A673 (cell line): Measurements from ENCODE around the gene ACCS. TPM values are rescaled to one million over a fixed set of nuclear protein-coding genes. Genes with fewer than 3 reads are reported as not detected.
A peak's percentile ranks its signal among the peaks of the same experiment; 100 is the strongest.

Source experiments
- BruUV-seq: library from RNA; stranded (reverse); fragments of 400-500 nt; replicated peaks from 2 replicates; lab custom pipeline; 2021; lab: Mats Ljungman, UMichigan
- CTCF ChIA-PET: fragments of 300-600 bp; sonication (Branson Sonifier 250); formaldehyde crosslinking; loops from one replicate; lab custom pipeline; 2022; ENCODE audit warnings: antibody characterized with exemption; lab: Charles Lee
- POLR2A ChIA-PET: fragments of 300-600 bp; sonication (Branson Sonifier 250); formaldehyde crosslinking; loops from one replicate; lab custom pipeline; 2022; ENCODE audit warnings: antibody characterized with exemption; ENCODE audit not compliant: low non-redundant PET; lab: Charles Lee
- DNase-seq: peaks from one replicate; pipeline ENCODE4 v3.0.0-alpha.2; 2015; ENCODE audit warnings: low spot score
- H3K27ac ChIP-seq: fragments of 200-600 bp; sonication (generic); 2 replicates; pipeline ENCODE4 v1.5.1; 2016; ENCODE audit warnings: mixed run types, low read depth, mild to moderate bottlenecking, mixed read lengths, antibody characterized with exemption, low read length; ENCODE audit not compliant: poor library complexity, severe bottlenecking
- H3K27me3 ChIP-seq: fragments of 200-600 bp; sonication (generic); replicated peaks from 2 replicates; pipeline ENCODE4 v1.6.1; 2017; ENCODE audit warnings: mixed run types, low read depth, mild to moderate bottlenecking, mixed read lengths, antibody characterized with exemption, low read length; ENCODE audit not compliant: insufficient read depth, poor library complexity
- H3K36me3 ChIP-seq: fragments of 200-600 bp; sonication (generic); 2 replicates; pipeline ENCODE4 v1.6.1; 2016; ENCODE audit warnings: mixed run types, mild to moderate bottlenecking, mixed read lengths, antibody characterized with exemption, low read length; ENCODE audit not compliant: insufficient read depth, poor library complexity, severe bottlenecking
- H3K4me1 ChIP-seq: fragments of 200-600 bp; sonication (generic); 2 replicates; pipeline ENCODE4 v1.6.1; 2017; ENCODE audit warnings: mixed run types, mild to moderate bottlenecking, mixed read lengths, antibody characterized with exemption, low read length; ENCODE audit not compliant: insufficient read depth, poor library complexity, severe bottlenecking
- H3K4me3 ChIP-seq: fragments of 200-600 bp; sonication (generic); 2 replicates; pipeline ENCODE4 v1.5.1; 2016; ENCODE audit warnings: low read depth, mixed run types, mild to moderate bottlenecking, mixed read lengths, low read length; ENCODE audit not compliant: poor library complexity, severe bottlenecking
- H3K9me3 ChIP-seq: fragments of 200-600 bp; sonication (generic); 2 replicates; pipeline ENCODE4 v1.6.1; 2016; ENCODE audit warnings: mixed run types, low read depth, mild to moderate bottlenecking, mixed read lengths, antibody characterized with exemption, low read length; ENCODE audit not compliant: poor library complexity, severe bottlenecking
- CTCF ChIP-seq: fragments of 300-800, 200-600 bp; sonication (generic); conservative IDR thresholded peaks from 2 replicates; pipeline ENCODE4 v1.5.1; 2017; ENCODE audit warnings: low read depth, mild to moderate bottlenecking, antibody characterized with exemption, low read length, moderate library complexity, mixed read lengths
- EZH2 ChIP-seq: fragments of 200-600 bp; sonication (generic); IDR thresholded peaks from 2 replicates; pipeline ENCODE4 v1.6.1; 2017; ENCODE audit warnings: borderline replicate concordance, low read depth, mild to moderate bottlenecking, mixed read lengths, antibody characterized with exemption, low read length; ENCODE audit not compliant: poor library complexity, severe bottlenecking
- intact Hi-C: fragments of 100-400 bp; cut with micrococcal nuclease; formaldehyde crosslinking; loops from one replicate; pipeline ENCODE4 v1.10.0; 2022; ENCODE audit not compliant: unreplicated experiment
- total RNA-seq: library from RNA; stranded (reverse); gene quantifications from 2 replicates; pipeline ENCODE4 v1.2.3, GENCODE V29; 2021

ACCS gene
- total RNA-seq, 1 experiment from 2014 or later, result 28.4 TPM

GRCh38 chr11:44112091-44112821 lies 46.2 kb downstream of the ACCS start:
- intact Hi-C loops, result no loop called here
- Histone ChIP-seq H3K36me3 (peaks cover 71% of the 10 kb centered on the region), H3K27me3 (no peaks in the 10 kb centered on the region), H3K9me3 (no peaks in the 10 kb centered on the region), H3K27ac (no peak overlapping the region), H3K4me1 (peaks cover 32% of the 10 kb centered on the region), H3K4me3 (no peak overlapping the region)
- peak; percentile 86 for DNase-seq
- BruUV-seq, result no TSS peak
- ChIA-PET POLR2A (no interaction called here), CTCF (interaction anchor here (0.5 kb wide), 1 partner anchor 467 kb away, joined by 5 read pairs; no protein-coding TSS in a partner anchor)
- TF ChIP-seq CTCF (no peak), EZH2 (no peak)

- Histone ChIP-seq H3K4me1 (peaks cover 32% of the 10 kb centered on the region), H3K9me3 (no peaks in the 10 kb centered on the region), H3K4me3 (no peak overlapping the region), H3K36me3 (peaks cover 77% of the 10 kb centered on the region), H3K27me3 (no peaks in the 10 kb centered on the region), H3K27ac (no peak overlapping the region)
- ChIA-PET CTCF (no interaction called here), POLR2A (no interaction called here)
- no peak for DNase-seq
- intact Hi-C loops, result no loop called here
- TF ChIP-seq CTCF (no peak), EZH2 (no peak)
- no TSS peak for BruUV-seq
Measured at GRCh38 chr11:44113018-44113417, 46.9 kb downstream of the ACCS start.

- intact Hi-C loops, result no loop called here
- no peak overlapping the region for H3K27ac ChIP-seq
- H3K4me1 ChIP-seq, result peaks cover 35% of the 10 kb centered on the region
- H3K9me3 ChIP-seq, result no peaks in the 10 kb centered on the region
- no peak overlapping the region for H3K4me3 ChIP-seq
- H3K36me3 ChIP-seq, result peaks cover 77% of the 10 kb centered on the region
- no peak for TF ChIP-seq CTCF
- no peak for TF ChIP-seq EZH2
- no peak for DNase-seq
- CTCF ChIA-PET, result interaction anchor here (0.7 kb wide), 1 partner anchor 14 kb away, joined by 4 read pairs; no protein-coding TSS in a partner anchor
- POLR2A ChIA-PET, result no interaction called here
- no TSS peak for BruUV-seq
- H3K27me3 ChIP-seq, result no peaks in the 10 kb centered on the region
Measured at GRCh38 chr11:44113572-44113971, 47.5 kb downstream of the ACCS start.
